ENCODE results near the gene LRRC2. TPM values are rescaled to one million over a fixed set of nuclear protein-coding genes. Genes with fewer than 3 reads are reported as not detected.
"Not testable (repeated sequence)": the region's sequence is repeated elsewhere in the genome, so short reads cannot be mapped to it uniquely, and the experiment has no call there.

Gene LRRC2
- polyA plus RNA-seq, 4 donors = 0.22 to 0.66 (median 0.61) TPM; not detected in 1

- FAIRE-seq = no peak
- Histone ChIP-seq H3K9me3 (ENCODE audit: control insufficient read depth in 2 of 2, insufficient read depth in 1 of 2, low read depth in 1 of 2, low read length in 1 of 2) (no peaks in the 10 kb centered on the region), H3K4me3 (ENCODE audit: low read depth in 1 of 3, low read length in 3 of 3) (no peak overlapping the region), H3K27me3 (ENCODE audit: control insufficient read depth in 3 of 3, insufficient read depth in 3 of 3, low read length in 3 of 3) (no peaks in the 10 kb centered on the region), H3K4me1 (ENCODE audit: control insufficient read depth in 3 of 3, insufficient read depth in 2 of 3, low read depth in 1 of 3, low read length in 2 of 3) (no peaks in the 10 kb centered on the region), H3K36me3 (ENCODE audit: control insufficient read depth in 3 of 3, insufficient read depth in 2 of 3, low read depth in 1 of 3, low read length in 3 of 3) (no peaks in the 10 kb centered on the region), H3K27ac (ENCODE audit: low read depth in 1 of 3, low read length in 2 of 3) (no peak overlapping the region)
- WGBS, 3 donors = 70 to 81% (median 76%) methylated on average over 6 of the region's 6 CpGs
- no peak for DNase-seq
Measured at GRCh38 chr3:46498916-46499519, 67.1 kb downstream of the LRRC2 start.

GRCh38 chr3:46497556-46498265, 68.4 kb downstream of the LRRC2 start, which contains the start of gene RTP3:
Gene RTP3, plus strand, starts transcription at chr3:46497976. Its CDS starts 87 bp downstream, at chr3:46498063.
- Histone ChIP-seq H3K27ac (ENCODE audit: low read depth in 1 of 3, low read length in 2 of 3) (no peak within 1 kb of the TSS), H3K27me3 (ENCODE audit: control insufficient read depth in 3 of 3, insufficient read depth in 3 of 3, low read length in 3 of 3) (no peaks in the 10 kb centered on the region), H3K4me3 (ENCODE audit: low read depth in 1 of 3, low read length in 3 of 3) (no peak within 1 kb of the TSS), H3K36me3 (ENCODE audit: control insufficient read depth in 3 of 3, insufficient read depth in 2 of 3, low read depth in 1 of 3, low read length in 3 of 3) (no peaks in the 10 kb centered on the region), H3K9me3 (ENCODE audit: control insufficient read depth in 2 of 2, insufficient read depth in 1 of 2, low read depth in 1 of 2, low read length in 1 of 2) (no peaks in the 10 kb centered on the region), H3K4me1 (ENCODE audit: control insufficient read depth in 3 of 3, insufficient read depth in 2 of 3, low read depth in 1 of 3, low read length in 2 of 3) (no peaks in the 10 kb centered on the region)
- 70 to 77% (median 71%) methylated on average over 9 of the region's 9 CpGs for WGBS, 3 donors
- DNase-seq = peak in 1 of 2 donors; percentile 27
- FAIRE-seq = no peak

GRCh38 chr3:46496746-46497555, 69.2 kb downstream of the LRRC2 start:
- 55 to 64% (median 61%) methylated on average over 9 of the region's 9 CpGs for WGBS, 3 donors
- FAIRE-seq (no peak), DNase-seq (peak in 1 of 2 donors; percentile 38)
- no peak overlapping the region for H3K27ac ChIP-seq (ENCODE audit: low read depth in 1 of 3, low read length in 2 of 3)
- H3K4me3 ChIP-seq (ENCODE audit: low read depth in 1 of 3, low read length in 3 of 3) = no peak overlapping the region
- no peaks in the 10 kb centered on the region for H3K9me3 ChIP-seq (ENCODE audit: control insufficient read depth in 2 of 2, insufficient read depth in 1 of 2, low read depth in 1 of 2, low read length in 1 of 2)
- no peaks in the 10 kb centered on the region for H3K27me3 ChIP-seq (ENCODE audit: control insufficient read depth in 3 of 3, insufficient read depth in 3 of 3, low read length in 3 of 3)
- no peaks in the 10 kb centered on the region for H3K36me3 ChIP-seq (ENCODE audit: control insufficient read depth in 3 of 3, insufficient read depth in 2 of 3, low read depth in 1 of 3, low read length in 3 of 3)
- H3K4me1 ChIP-seq (ENCODE audit: control insufficient read depth in 3 of 3, insufficient read depth in 2 of 3, low read depth in 1 of 3, low read length in 2 of 3) = no peaks in the 10 kb centered on the region

GRCh38 chr3:46495901-46496456, 70.1 kb downstream of the LRRC2 start:
- Histone ChIP-seq H3K36me3 (ENCODE audit: control insufficient read depth in 3 of 3, insufficient read depth in 2 of 3, low read depth in 1 of 3, low read length in 3 of 3) (no peaks in the 10 kb centered on the region), H3K9me3 (ENCODE audit: control insufficient read depth in 2 of 2, insufficient read depth in 1 of 2, low read depth in 1 of 2, low read length in 1 of 2) (no peaks in the 10 kb centered on the region), H3K27me3 (ENCODE audit: control insufficient read depth in 3 of 3, insufficient read depth in 3 of 3, low read length in 3 of 3) (no peaks in the 10 kb centered on the region), H3K27ac (ENCODE audit: low read depth in 1 of 3, low read length in 2 of 3) (no peak overlapping the region), H3K4me3 (ENCODE audit: low read depth in 1 of 3, low read length in 3 of 3) (no peak overlapping the region), H3K4me1 (ENCODE audit: control insufficient read depth in 3 of 3, insufficient read depth in 2 of 3, low read depth in 1 of 3, low read length in 2 of 3) (no peaks in the 10 kb centered on the region)
- DNase-seq (no peak), FAIRE-seq (no peak)
- 85 to 93% (median 87%) methylated on average over 5 of the region's 5 CpGs for WGBS, 3 donors

GRCh38 chr3:46494491-46494890, 71.6 kb downstream of the LRRC2 start:
- not testable (repeated sequence) for H3K27me3 ChIP-seq (ENCODE audit: control insufficient read depth in 3 of 3, insufficient read depth in 3 of 3, low read length in 3 of 3); H3K27ac ChIP-seq (ENCODE audit: low read depth in 1 of 3, low read length in 2 of 3); DNase-seq; H3K36me3 ChIP-seq (ENCODE audit: control insufficient read depth in 3 of 3, insufficient read depth in 2 of 3, low read depth in 1 of 3, low read length in 3 of 3); H3K9me3 ChIP-seq (ENCODE audit: control insufficient read depth in 2 of 2, insufficient read depth in 1 of 2, low read depth in 1 of 2, low read length in 1 of 2); FAIRE-seq; H3K4me3 ChIP-seq (ENCODE audit: low read depth in 1 of 3, low read length in 3 of 3); H3K4me1 ChIP-seq (ENCODE audit: control insufficient read depth in 3 of 3, insufficient read depth in 2 of 3, low read depth in 1 of 3, low read length in 2 of 3)
- WGBS, 3 donors = 95 to 97% (median 96%) methylated on average over 5 to 32 of the region's 33 CpGs

- Histone ChIP-seq H3K9me3 (ENCODE audit: control insufficient read depth in 2 of 2, insufficient read depth in 1 of 2, low read depth in 1 of 2, low read length in 1 of 2) (peaks cover 0 to 1% of the 10 kb centered on the region in 2 donors), H3K4me3 (ENCODE audit: low read depth in 1 of 3, low read length in 3 of 3) (no peak overlapping the region), H3K36me3 (ENCODE audit: control insufficient read depth in 3 of 3, insufficient read depth in 2 of 3, low read depth in 1 of 3, low read length in 3 of 3) (no peaks in the 10 kb centered on the region), H3K4me1 (ENCODE audit: control insufficient read depth in 3 of 3, insufficient read depth in 2 of 3, low read depth in 1 of 3, low read length in 2 of 3) (peaks cover 0 to 6% (median 0%) of the 10 kb centered on the region in 3 donors), H3K27ac (ENCODE audit: low read depth in 1 of 3, low read length in 2 of 3) (no peak overlapping the region), H3K27me3 (ENCODE audit: control insufficient read depth in 3 of 3, insufficient read depth in 3 of 3, low read length in 3 of 3) (no peaks in the 10 kb centered on the region)
- no peak for FAIRE-seq
- WGBS, 3 donors = 66 to 81% (median 78%) methylated on average over 6 of the region's 6 CpGs
- DNase-seq = peak in 1 of 2 donors; percentile 47
Measured at GRCh38 chr3:46492890-46493547, 73.1 kb downstream of the LRRC2 start.

- no peak overlapping the region for H3K27ac ChIP-seq (ENCODE audit: low read depth in 1 of 3, low read length in 2 of 3)
- FAIRE-seq = no peak
- no peak overlapping the region for H3K4me3 ChIP-seq (ENCODE audit: low read depth in 1 of 3, low read length in 3 of 3)
- DNase-seq = no peak
- peaks cover 0 to 9% (median 0%) of the 10 kb centered on the region in 3 donors for H3K4me1 ChIP-seq (ENCODE audit: control insufficient read depth in 3 of 3, insufficient read depth in 2 of 3, low read depth in 1 of 3, low read length in 2 of 3)
- 78 to 82% (median 80%) methylated on average over 11 of the region's 11 CpGs for WGBS, 3 donors
- H3K36me3 ChIP-seq (ENCODE audit: control insufficient read depth in 3 of 3, insufficient read depth in 2 of 3, low read depth in 1 of 3, low read length in 3 of 3) = no peaks in the 10 kb centered on the region
- H3K9me3 ChIP-seq (ENCODE audit: control insufficient read depth in 2 of 2, insufficient read depth in 1 of 2, low read depth in 1 of 2, low read length in 1 of 2) = peaks cover 0 to 6% of the 10 kb centered on the region in 2 donors
- H3K27me3 ChIP-seq (ENCODE audit: control insufficient read depth in 3 of 3, insufficient read depth in 3 of 3, low read length in 3 of 3) = no peaks in the 10 kb centered on the region
Measured at GRCh38 chr3:46491089-46492070, 74.7 kb downstream of the LRRC2 start.

Measured in small intestine (tissue), 7 donors.